ACC112 (cell line): Measurements from ENCODE around the gene EHBP1.

Experiments used
- H2AFZ ChIP-seq: fragments of 200-600 bp; sonication (generic); one replicate; pipeline ENCODE4 v1.6.0; 2017; ENCODE audit warnings: antibody characterized with exemption, low read length; ENCODE audit not compliant: unreplicated experiment
- H3K27ac ChIP-seq: fragments of 200-600 bp; sonication (generic); 2 replicates; pipeline ENCODE4 v1.5.1; 2014; ENCODE audit warnings: low read depth, mild to moderate bottlenecking, antibody characterized with exemption, low read length, moderate library complexity
- H3K27me3 ChIP-seq: fragments of 200-600 bp; sonication (generic); 2 replicates; pipeline ENCODE4 v1.6.1; 2014; ENCODE audit warnings: mild to moderate bottlenecking, antibody characterized with exemption, low read length, moderate library complexity, mixed read lengths; ENCODE audit not compliant: insufficient read depth
- H3K36me3 ChIP-seq: fragments of 200-600 bp; sonication (generic); 2 replicates; pipeline ENCODE4 v1.6.1; 2016; ENCODE audit warnings: mild to moderate bottlenecking, antibody characterized with exemption, low read length, moderate library complexity, mixed read lengths; ENCODE audit not compliant: insufficient read depth
- H3K4me1 ChIP-seq: fragments of 200-600 bp; sonication (generic); one replicate; pipeline ENCODE4 v1.6.1; 2016; ENCODE audit warnings: low read length, mixed read lengths; ENCODE audit not compliant: insufficient read depth, unreplicated experiment, control insufficient read depth
- H3K4me3 ChIP-seq: fragments of 200-600 bp; sonication (generic); 2 replicates; pipeline ENCODE4 v1.5.1; 2014; ENCODE audit warnings: mild to moderate bottlenecking, low read depth, low read length
- H3K79me2 ChIP-seq: fragments of 200-600 bp; sonication (generic); one replicate; pipeline ENCODE4 v1.6.0; 2016; ENCODE audit warnings: low read length; ENCODE audit not compliant: control insufficient read depth, unreplicated experiment, insufficient read depth

The EHBP1 gene

DNA sequence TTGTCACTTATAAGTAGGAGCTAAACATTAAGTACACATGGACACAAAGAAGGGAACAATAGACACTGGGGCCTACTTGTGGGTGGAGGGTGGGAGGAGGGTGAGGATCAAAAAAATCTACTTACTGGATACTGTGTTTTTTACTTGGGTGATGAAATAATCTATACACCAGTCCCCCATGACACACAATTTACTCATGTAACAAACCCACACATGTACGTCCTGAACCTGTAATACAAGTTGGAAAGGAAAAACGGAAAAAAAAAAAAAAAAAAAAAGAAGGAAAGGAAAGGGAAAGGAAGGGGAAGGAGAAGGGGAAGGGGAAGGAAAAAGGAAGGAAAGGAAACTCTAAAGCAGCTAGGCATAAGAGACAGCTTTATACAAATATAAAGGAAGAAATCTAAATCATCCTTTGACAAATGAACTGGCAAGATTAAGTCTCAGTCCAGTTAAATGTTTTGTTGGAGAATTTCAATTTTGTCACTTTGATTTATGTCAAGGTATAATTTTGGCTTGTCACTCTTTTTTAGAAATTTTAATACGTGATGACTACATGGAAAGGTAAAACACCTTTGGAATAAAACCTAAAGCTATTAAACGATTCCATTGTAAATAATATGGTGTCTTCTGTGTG, 175.8 kb downstream of the EHBP1 start:
- Histone ChIP-seq H3K79me2 (no peaks in the 10 kb centered on the region), H3K27me3 (no peaks in the 10 kb centered on the region), H3K27ac (no peak overlapping the region), H3K36me3 (peaks cover 33% of the 10 kb centered on the region), H3K4me3 (no peak overlapping the region), H3K4me1 (peaks cover 4% of the 10 kb centered on the region), H2AFZ (no peak overlapping the region)

- H3K27ac ChIP-seq, result no peak overlapping the region
- 0 out of 2 replicates have a peak, but pooled peaks cover 11% of the 10 kb centered on the region for H3K36me3 ChIP-seq
- H2AFZ ChIP-seq, result no peak overlapping the region
- no peaks in the 10 kb centered on the region for H3K79me2 ChIP-seq
- no peak overlapping the region for H3K4me3 ChIP-seq
- no peaks in the 10 kb centered on the region for H3K27me3 ChIP-seq
- peaks cover 4% of the 10 kb centered on the region for H3K4me1 ChIP-seq
Observed at GRCh38 chr2:62883629-62884028, 178.1 kb downstream of the EHBP1 start.

DNA sequence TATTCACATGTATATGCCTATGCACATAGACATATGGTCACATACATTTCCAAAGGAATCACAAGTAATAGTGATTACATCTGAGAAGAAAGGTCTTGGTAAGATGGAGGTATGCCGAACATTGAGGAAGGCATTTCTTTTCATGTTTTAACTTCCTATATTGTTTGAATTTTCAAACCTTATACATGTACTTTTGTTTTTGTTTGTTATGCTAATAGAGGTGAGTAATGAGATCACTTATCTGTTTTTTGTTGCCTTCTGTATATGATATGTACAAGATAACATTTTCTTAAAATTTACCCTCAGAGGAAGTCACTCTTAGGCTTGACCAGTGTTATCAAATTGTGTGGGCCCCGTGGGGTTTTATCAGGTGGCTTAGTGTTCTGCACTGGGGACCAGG, 178.6 kb downstream of the EHBP1 start:
- Histone ChIP-seq H3K36me3 (0 out of 2 replicates have a peak, but pooled peaks cover 11% of the 10 kb centered on the region), H3K27me3 (no peaks in the 10 kb centered on the region), H3K4me1 (peaks cover 4% of the 10 kb centered on the region), H3K27ac (no peak overlapping the region), H3K4me3 (no peak overlapping the region), H3K79me2 (no peaks in the 10 kb centered on the region), H2AFZ (no peak overlapping the region)

DNA sequence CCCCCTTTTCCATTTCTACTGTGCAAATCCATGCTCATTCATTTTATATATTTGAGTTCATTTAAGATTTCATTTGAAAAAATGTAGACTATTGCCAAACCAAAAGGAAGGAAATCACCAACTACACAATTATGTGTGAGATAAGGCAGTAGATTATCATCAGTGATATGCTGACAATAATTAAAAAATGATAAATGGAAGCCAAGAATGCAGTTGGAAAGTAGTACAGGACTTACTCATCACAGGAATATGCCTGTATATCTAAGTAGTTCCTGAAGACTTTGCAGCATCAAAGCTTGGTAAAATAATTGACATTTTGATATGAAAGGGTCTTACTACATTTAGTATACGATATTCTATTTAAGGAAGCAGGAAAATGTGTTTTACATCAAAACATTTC, 179.0 kb downstream of the EHBP1 start:
- Histone ChIP-seq H2AFZ (no peak overlapping the region), H3K36me3 (0 out of 2 replicates have a peak, but pooled peaks cover 11% of the 10 kb centered on the region), H3K27ac (no peak overlapping the region), H3K4me3 (no peak overlapping the region), H3K79me2 (no peaks in the 10 kb centered on the region), H3K4me1 (peaks cover 4% of the 10 kb centered on the region), H3K27me3 (no peaks in the 10 kb centered on the region)

- Histone ChIP-seq H3K4me3 (no peak overlapping the region), H3K79me2 (no peaks in the 10 kb centered on the region), H3K4me1 (peaks cover 5% of the 10 kb centered on the region), H3K27me3 (no peaks in the 10 kb centered on the region), H3K36me3 (peaks cover 6% of the 10 kb centered on the region; the same call in 1 of the 2 replicates), H3K27ac (no peak overlapping the region), H2AFZ (no peak overlapping the region)
Observed at GRCh38 chr2:62894966-62895631, 189.6 kb downstream of the EHBP1 start.

DNA sequence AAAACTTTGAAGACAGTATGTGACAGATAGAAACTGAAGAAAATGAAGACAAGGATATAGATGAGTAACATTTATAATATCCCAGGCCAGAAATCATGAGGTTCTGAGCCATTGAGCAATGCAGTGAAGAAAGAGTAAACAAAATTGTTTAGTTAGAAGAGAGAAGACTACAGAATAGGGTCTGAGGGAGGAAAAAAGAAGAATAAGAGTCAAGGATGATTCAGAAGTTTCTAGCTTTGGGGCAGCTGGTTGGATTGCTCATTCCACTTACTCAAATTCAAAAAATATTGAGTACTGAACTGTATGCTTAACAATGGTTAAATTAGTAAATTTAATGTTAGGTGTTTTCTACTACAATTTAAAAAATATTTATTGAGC, 190.1 kb downstream of the EHBP1 start:
- Histone ChIP-seq H3K4me1 (peaks cover 5% of the 10 kb centered on the region), H3K27me3 (no peaks in the 10 kb centered on the region), H2AFZ (no peak overlapping the region), H3K36me3 (peaks cover 6% of the 10 kb centered on the region; the same call in 1 of the 2 replicates), H3K4me3 (no peak overlapping the region), H3K27ac (no peak overlapping the region), H3K79me2 (no peaks in the 10 kb centered on the region)

GRCh38 chr2:62897187-62897827, 191.8 kb downstream of the EHBP1 start:
- H3K36me3 ChIP-seq, result peaks cover 6% of the 10 kb centered on the region; the same call in 1 of the 2 replicates
- H3K27me3 ChIP-seq, result no peaks in the 10 kb centered on the region
- no peak overlapping the region for H2AFZ ChIP-seq
- H3K4me1 ChIP-seq, result peaks cover 5% of the 10 kb centered on the region
- no peak overlapping the region for H3K27ac ChIP-seq
- no peaks in the 10 kb centered on the region for H3K79me2 ChIP-seq
- H3K4me3 ChIP-seq, result no peak overlapping the region

DNA sequence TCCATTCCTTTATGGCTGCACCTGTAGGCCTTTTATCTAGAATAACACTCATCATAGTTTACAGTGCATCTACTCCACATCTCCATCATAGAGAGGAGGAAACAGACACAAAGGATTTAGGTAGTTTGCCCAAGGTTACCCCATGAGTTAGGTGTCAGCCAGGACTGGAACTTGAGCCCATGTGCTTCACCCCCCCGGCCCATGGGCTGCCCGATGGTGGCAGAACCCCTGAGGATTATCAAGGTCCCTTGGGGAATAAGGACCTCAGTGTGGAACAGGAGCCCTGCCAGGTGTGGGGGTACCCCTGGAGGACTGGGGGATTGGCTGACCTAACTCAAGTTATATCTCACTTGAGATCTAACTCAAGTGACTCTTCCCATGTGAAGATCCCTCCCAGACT, 198.8 kb downstream of the EHBP1 start:
- no peaks in the 10 kb centered on the region for H3K79me2 ChIP-seq
- no peaks in the 10 kb centered on the region for H3K27me3 ChIP-seq
- H3K4me3 ChIP-seq, result no peak overlapping the region
- H3K36me3 ChIP-seq, result peaks cover 6% of the 10 kb centered on the region; the same call in 1 of the 2 replicates
- H2AFZ ChIP-seq, result no peak overlapping the region
- no peak overlapping the region for H3K27ac ChIP-seq
- no peaks in the 10 kb centered on the region for H3K4me1 ChIP-seq

- H3K27me3 ChIP-seq, result no peaks in the 10 kb centered on the region
- H3K27ac ChIP-seq, result no peak overlapping the region
- H3K4me3 ChIP-seq, result no peak overlapping the region
- H3K36me3 ChIP-seq, result no peaks in the 10 kb centered on the region
- no peaks in the 10 kb centered on the region for H3K4me1 ChIP-seq
- H3K79me2 ChIP-seq, result no peaks in the 10 kb centered on the region
- no peak overlapping the region for H2AFZ ChIP-seq
Observed at GRCh38 chr2:62908145-62908544, 202.6 kb downstream of the EHBP1 start.

GRCh38 chr2:62913311-62913710, 207.8 kb downstream of the EHBP1 start:
- H2AFZ ChIP-seq, result no peak overlapping the region
- H3K79me2 ChIP-seq, result no peaks in the 10 kb centered on the region
- no peaks in the 10 kb centered on the region for H3K4me1 ChIP-seq
- no peaks in the 10 kb centered on the region for H3K27me3 ChIP-seq
- no peaks in the 10 kb centered on the region for H3K36me3 ChIP-seq
- no peak overlapping the region for H3K4me3 ChIP-seq
- no peak overlapping the region for H3K27ac ChIP-seq

DNA sequence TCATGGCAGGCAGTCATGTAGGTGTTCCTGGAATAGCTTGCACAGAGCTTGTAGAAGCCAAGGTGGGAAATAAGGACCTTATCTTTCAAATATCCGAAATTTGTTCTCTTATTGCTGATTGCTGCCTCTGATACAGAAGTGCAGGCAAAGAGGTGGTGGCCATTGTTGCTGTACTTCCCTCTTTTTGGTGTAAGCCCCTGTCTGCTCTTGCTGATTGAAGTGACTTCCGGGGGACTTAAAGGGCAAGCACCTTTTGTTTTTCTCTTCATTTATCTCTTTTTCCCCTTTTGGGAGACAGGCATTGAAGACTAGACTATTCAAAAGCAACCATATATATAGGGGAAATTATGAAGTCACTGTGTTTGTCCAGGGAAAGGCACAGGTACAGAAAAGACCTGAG, 213.5 kb downstream of the EHBP1 start:
- Histone ChIP-seq H3K4me3 (no peak overlapping the region), H2AFZ (no peak overlapping the region), H3K4me1 (no peaks in the 10 kb centered on the region), H3K27me3 (no peaks in the 10 kb centered on the region), H3K79me2 (no peaks in the 10 kb centered on the region), H3K36me3 (peaks cover 16% of the 10 kb centered on the region), H3K27ac (no peak overlapping the region)
